Right kidney (tissue), 9 donors: Measurements from ENCODE around the gene PRKAR1B.
A peak's percentile ranks its signal among the peaks of the same experiment; 100 is the strongest.

Experiments
- DNase-seq: peaks from one replicate; pipeline ENCODE4 v3.0.0-alpha.2; 2016
- long read RNA-seq, 8 donors: transcript quantifications; one replicate each; lab custom pipeline, GENCODE V29; 2026

The PRKAR1B gene
- long read RNA-seq, donor 1, transcript PRKAR1B-201 (11 exons, 2,007 nt): major isoform, 7 of 29 reads
- long read RNA-seq, donor 1, partial matches to known transcripts: 0 of 29 reads
- long read RNA-seq, donor 1, other reads (novel, unspliced or antisense): 19 of 29 reads
- long read RNA-seq, donor 2, partial matches to known transcripts: 29 of 39 reads
- long read RNA-seq, donor 2, other reads (novel, unspliced or antisense): 6 of 39 reads
- long read RNA-seq, donor 3, partial matches to known transcripts: 0 of 3 reads
- long read RNA-seq, donor 3, other reads (novel, unspliced or antisense): 0 of 3 reads
- long read RNA-seq, donor 4, partial matches to known transcripts: 0 of 4 reads
- long read RNA-seq, donor 4, other reads (novel, unspliced or antisense): 0 of 4 reads
- long read RNA-seq, donor 5, partial matches to known transcripts: 0 of 15 reads
- long read RNA-seq, donor 5, other reads (novel, unspliced or antisense): 8 of 15 reads
- long read RNA-seq, donor 6, partial matches to known transcripts: 0 of 15 reads
- long read RNA-seq, donor 6, other reads (novel, unspliced or antisense): 8 of 15 reads
- long read RNA-seq, donor 7, transcript PRKAR1B-201 (11 exons, 2,007 nt): major isoform, 11 of 122 reads
- long read RNA-seq, donor 7, partial matches to known transcripts: 86 of 122 reads
- long read RNA-seq, donor 7, other reads (novel, unspliced or antisense): 22 of 122 reads
- long read RNA-seq, donor 8, partial matches to known transcripts: 117 of 148 reads
- long read RNA-seq, donor 8, other reads (novel, unspliced or antisense): 25 of 148 reads

- DNase-seq: no peak
These were observed at the start of gene PRKAR1B for GRCh38 chr7:727104-727805. Gene PRKAR1B (minus strand): TSS chr7:727281. CDS start chr7:711505, 15,776 bp downstream.

DNA sequence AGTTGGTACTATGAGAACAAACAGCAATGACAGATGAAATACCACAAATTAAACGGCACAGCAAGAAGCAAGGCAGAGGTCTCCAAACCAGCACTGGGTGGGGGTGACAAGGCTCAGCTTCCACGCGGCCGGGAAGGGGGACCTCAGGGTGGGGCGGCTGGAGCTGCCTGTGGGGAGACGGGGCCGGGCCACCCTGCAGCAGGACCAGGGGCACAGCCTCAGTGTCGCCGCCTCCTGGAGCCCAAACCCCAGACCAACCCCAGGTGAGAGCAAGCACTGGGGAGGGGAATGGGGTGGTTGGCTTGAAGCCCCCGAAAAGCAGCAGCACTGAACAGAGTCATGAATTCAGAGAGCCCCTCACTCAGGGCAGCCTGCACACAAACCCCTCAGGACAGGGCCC, 49.3 kb upstream of the PRKAR1B start:
- no peak for DNase-seq

- DNase-seq: peak; percentile 68
These were observed 47.4 kb upstream of the PRKAR1B start for GRCh38 chr7:774161-775109.

DNA sequence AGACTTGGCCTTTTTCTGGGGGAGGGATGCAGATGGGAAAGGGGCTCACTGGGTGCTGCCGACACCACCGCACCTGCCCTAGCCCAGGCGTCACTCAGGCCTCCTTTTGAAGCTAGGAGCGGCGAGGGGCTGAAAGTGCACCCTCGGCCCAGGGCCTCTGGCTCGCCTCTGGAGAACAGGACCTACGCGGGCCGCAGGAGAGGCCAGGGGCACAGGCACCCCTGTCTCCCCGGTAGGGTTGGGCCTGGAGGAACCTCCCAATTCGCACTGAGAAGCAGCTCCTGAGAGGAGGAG, 46.5 kb upstream of the PRKAR1B start:
- DNase-seq: no peak

GRCh38 chr7:772861-773621, 46.0 kb upstream of the PRKAR1B start:
- no peak for DNase-seq

GRCh38 chr7:772392-772791, 45.3 kb upstream of the PRKAR1B start:
- no peak for DNase-seq

GRCh38 chr7:772005-772294, 44.9 kb upstream of the PRKAR1B start:
- no peak for DNase-seq

DNA sequence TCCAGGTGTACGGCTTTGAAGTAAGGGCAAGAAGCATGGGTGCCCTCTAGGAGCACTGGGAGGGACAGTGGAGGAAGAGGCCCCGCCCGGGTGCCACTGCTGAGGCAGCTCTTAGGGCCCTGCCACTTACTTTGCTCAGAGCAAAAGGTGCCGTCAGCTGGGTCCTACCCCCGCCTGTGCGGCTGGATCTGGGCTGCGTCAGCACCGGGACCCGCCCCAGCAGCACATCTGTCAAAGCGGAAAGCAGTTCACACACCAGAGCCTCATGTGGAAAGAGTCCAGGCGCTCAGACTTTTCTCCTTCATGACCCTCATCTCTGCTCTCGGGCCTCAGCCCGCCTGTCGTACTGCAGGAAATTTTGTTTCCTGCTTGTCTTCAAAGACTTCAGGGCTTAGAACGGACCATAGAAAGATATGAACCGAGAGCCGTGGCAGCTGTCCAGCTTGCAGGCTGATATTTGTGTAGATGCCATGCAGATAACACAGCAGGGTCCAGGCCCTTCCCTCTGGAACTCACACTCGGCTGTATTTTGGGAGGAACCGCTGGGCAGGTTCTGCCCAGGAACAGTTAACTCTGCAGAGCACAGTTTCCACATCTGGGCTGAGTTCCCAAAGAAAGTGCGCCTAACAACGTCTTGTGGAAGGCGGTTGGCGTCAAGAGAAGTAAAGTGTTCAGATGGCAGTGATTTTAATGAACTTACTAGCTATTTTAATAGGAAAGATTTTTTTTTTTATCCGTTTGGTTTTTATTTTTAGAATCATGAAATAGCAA, 44.3 kb upstream of the PRKAR1B start:
- peak; percentile 79 for DNase-seq

- no peak for DNase-seq
These were observed 43.7 kb upstream of the PRKAR1B start for GRCh38 chr7:770741-771166.

- DNase-seq: peak; percentile 53
These were observed 43.3 kb upstream of the PRKAR1B start for GRCh38 chr7:770336-770735.

DNA sequence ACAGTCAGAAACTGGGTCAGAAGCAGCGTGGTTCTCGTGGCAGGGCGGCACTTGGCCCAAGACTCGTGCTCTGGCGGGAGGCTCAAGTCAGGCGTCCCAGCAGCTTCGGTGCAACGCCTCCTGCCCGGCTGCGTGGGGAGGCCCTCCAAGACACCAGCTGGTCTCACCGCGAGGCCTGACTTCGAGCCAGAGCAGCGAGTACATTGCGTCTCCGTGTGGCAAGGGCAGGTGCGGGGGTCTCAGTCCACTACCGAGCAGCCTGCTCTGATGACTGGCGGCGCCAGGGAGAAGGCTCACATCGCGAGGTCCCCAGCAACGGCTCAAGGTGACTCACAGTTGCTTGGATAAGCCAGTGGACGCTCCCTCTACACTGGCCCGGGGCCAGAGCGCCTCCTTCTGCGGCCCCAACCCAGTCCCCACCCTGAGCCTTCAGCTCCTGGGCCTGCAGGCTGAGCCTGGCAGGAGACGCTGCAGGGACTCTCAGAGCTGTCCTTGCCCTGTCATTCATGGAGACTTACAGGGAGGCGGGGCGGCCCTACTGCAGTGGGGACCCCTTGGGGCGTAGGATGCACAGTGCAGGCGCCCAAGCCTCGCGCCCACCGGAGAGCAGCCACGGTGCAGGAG, 41.9 kb upstream of the PRKAR1B start:
- DNase-seq: no peak

GRCh38 chr7:767941-768731, 41.1 kb upstream of the PRKAR1B start:
- no peak for DNase-seq

- DNase-seq: peak; percentile 62
These were observed 40.5 kb upstream of the PRKAR1B start for GRCh38 chr7:767580-767940.

DNA sequence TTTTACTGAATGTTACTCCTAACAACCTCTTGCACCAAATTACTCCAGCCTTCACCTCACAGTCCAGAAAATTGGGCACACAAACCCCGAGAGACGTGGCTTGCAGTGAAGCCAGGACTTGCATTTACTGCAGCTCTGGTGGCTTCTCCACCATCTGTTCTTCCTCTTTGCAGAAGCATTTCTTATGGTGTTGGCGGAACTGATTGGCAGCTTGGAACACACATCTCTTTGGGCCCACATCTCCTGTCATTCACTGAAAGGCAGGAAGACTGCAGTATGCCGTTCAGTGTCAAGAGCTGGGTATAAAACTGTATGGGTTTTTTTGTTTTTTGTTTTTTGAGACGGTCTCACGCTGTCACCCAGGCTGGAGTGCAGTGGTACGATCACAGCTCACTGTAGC, 38.3 kb upstream of the PRKAR1B start:
- DNase-seq: no peak

DNA sequence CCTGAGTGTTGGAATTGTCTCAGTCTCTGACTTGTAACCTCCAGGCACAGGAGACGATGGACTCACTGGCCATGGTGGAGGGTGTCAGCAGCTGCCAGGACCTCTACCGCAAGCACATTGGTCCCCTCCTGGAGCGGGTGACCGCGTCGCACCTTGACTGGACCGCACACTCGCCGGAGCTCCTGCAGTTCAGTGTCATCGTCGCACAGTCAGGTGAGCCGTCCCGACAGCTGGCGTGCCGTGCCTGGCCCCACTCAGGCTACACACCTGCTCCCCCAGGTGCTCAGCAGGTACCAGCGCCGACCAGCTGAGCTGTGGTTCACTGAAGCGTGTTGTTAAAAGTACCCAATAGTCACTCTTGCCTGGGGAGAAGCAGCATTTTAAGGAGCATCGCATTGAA, 36.7 kb upstream of the PRKAR1B start:
- no peak for DNase-seq

DNA sequence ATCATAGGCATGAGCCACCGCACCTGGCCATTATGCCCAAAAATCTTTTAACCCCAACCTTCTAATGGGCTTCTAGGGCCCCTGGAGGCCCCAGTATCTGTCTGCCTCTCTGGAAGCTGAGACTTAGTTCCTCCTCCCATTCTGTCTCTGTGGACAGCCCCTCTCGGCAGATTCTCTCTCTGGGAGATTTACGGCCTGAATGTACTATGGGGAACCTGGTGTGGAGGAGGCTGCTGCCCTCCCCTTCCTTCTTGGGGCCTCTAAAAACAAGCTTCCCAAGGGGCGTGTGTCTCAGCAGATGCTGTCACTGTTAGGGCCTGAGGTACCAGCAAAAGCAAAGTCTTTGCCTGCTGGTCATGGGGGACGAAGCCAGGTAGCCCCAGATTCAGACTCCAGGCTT, 35.8 kb upstream of the PRKAR1B start:
- DNase-seq: no peak

DNA sequence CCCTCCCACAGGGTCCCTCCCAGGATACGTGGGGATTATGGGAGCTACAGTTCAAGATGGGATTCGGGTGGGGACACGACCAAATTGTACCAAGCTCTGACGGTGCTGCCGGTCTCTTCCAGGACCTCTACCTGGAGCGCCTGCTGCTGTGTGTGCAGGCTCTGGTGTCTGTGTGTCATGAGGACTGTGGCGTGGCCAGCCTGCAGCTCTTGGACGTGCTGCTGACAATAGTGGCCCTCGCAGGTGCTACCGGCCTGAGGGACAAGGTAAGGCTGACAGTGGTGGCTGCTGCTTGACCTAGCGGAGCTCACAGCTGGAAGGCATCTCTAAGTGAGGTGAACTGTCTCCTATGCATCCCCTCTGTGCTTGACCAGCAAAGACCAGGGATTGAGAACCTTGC, 34.5 kb upstream of the PRKAR1B start:
- DNase-seq: no peak

DNA sequence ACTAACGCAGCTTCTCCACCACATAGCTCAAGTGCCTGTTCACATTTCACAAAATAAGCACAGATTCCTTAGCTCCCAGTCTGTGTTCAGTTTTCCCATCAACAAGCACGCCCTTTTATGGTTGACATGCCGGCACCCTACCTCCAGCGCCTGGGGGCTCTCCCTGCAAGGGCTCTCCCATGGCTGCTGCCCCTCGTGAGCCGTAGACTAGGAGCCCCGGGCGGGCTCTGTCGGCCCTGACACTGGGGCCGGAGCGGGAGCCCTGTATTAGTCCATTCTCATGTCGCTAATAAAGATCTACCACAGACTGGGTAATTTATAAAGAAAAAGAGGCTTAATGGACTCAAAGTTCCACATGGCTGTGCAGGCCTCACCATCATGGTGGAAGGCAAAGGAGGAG, 34.0 kb upstream of the PRKAR1B start:
- no peak for DNase-seq

DNA sequence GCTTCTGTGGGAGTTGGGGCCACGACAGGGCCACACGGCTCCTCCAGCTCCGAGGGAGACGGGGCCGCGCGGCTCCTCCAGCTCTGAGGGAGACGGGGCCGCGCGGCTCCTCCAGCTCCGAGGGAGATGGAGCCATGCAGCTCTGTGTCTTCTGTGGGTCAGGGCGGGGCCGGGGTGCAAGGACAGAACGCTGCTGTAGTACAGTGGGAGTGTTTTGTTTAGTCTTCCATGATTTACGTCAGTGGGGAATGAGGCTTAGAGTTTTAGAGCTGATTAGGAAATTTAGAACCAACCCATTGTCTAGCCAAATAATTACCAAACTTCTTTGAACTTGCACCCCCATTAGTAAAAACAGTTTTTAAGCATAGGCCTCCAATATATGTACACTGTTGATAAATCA, 32.9 kb upstream of the PRKAR1B start:
- DNase-seq: no peak
